ENCODE data around the gene RTKN2.

DNA sequence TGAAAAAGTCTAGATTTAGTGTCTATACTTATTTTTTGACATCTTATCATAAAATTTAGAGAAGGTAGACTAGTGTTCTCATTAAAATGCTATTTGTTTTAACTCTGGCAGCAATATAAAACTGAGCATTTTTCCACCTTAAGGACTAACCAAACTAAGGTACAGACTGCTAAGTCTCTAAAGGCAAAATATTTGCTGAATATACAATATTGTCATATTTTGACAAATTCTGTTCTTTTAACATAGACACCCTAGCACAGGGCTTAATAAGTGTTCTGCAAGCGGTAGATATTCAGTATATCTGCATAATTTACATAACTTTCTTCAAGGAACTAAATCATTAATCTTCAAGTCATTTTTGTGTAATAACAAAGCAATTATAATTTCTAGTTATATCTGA lies 8.6 kb downstream of the RTKN2 start:
- no peak for TF ChIP-seq CTCF (IDR thresholded peaks at IDR 0.05)
- no peak for TF ChIP-seq POLR2A (IDR thresholded peaks at IDR 0.05)

All from Peyer's patch (tissue), 4 donors.